ENCODE data around the gene EVPLL.
"Not testable (repeated sequence)": the region's sequence is repeated elsewhere in the genome, so short reads cannot be mapped to it uniquely, and the experiment has no call there.

Gene EVPLL

DNA sequence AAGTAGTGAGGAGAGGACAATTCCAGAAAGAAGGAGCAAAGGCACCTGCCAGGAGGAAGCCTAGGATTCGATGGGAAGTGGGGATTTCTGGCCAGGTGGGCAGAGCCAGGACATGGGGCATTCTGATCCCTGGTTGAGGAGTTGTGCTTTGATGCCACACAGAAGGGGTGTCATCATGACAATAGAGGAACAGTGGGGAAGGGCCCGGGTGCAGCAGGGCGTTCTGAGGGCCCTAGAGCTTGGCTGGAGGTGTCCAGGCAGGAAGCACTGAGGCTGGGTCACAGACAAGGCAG, 4.3 kb downstream of the EVPLL start:
- Mint-ChIP-seq H3K4me3 (peak overlapping the region; percentile 6), H3K27me3 (peaks cover 14% of the 10 kb centered on the region), H3K27ac (ENCODE audit: low read depth) (peak overlapping the region; percentile 25), H3K36me3 (ENCODE audit: insufficient read depth) (peaks cover 2% of the 10 kb centered on the region), H3K4me1 (no peaks in the 10 kb centered on the region), H3K9me3 (no peaks in the 10 kb centered on the region)
- ATAC-seq (replicated peaks; ENCODE audit: extremely low read depth, poor library complexity, severe bottlenecking) (no peak), DNase-seq (ENCODE audit: low spot score in 2 of 2) (no peak)

DNA sequence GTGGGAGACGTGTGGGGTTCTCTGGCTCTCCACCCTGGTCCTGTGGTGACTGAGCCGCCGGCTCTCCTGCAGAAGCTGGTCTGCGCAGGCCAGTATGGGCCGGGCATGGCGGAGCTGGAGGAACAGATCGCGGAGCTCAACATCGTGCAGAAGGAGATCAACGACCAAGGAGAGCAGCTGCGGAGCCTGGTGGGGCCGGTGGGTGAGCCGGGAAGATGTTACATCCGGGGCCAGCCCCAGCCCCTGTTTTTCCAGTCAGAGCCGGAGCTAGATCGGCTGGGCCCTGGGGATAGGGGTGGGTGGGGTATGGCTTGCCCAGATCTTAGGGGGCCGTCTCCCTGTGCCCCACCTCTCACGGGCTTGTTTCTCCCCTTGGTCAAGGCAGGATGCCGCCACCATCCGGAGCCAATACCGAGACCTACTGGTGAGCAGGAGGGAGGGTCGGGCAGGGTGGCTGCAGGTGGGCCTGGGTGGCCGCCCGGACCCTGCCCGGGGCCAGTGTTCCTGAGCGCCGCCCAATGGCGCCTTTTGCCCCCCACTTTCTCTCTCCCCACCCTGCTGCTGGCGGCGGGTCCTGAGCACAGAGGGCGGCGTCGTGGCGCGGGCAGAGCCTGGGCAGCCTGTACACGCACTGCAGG, 5.0 kb downstream of the EVPLL start:
- Mint-ChIP-seq H3K27me3 (peaks cover 14% of the 10 kb centered on the region), H3K36me3 (ENCODE audit: insufficient read depth) (peaks cover 2% of the 10 kb centered on the region), H3K27ac (ENCODE audit: low read depth) (no peak overlapping the region), H3K4me3 (peak overlapping the region; percentile 40), H3K4me1 (no peaks in the 10 kb centered on the region), H3K9me3 (no peaks in the 10 kb centered on the region)
- ATAC-seq (replicated peaks; ENCODE audit: extremely low read depth, poor library complexity, severe bottlenecking) (no peak), DNase-seq (ENCODE audit: low spot score in 2 of 2) (no peak)

DNA sequence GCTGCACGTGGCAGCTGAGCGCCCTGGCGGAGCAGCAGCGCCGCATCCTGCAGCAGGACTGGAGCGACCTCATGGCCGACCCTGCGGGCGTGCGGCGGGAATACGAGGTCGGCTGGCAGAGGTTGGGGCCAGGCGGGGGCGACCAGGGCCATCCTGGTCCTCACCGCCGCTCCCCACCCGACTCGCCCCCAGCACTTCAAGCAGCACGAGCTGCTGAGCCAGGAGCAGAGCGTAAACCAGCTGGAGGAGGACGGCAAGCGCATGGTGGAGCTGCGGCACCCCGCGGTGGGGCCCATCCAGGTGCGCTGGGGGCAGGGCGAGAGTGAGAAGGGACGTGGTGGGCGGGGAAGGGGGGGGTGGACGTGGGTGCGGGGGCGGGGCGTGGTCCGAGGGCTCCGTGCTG, 5.5 kb downstream of the EVPLL start:
- not testable (repeated sequence) for H3K27ac Mint-ChIP-seq (ENCODE audit: low read depth)
- H3K27me3 Mint-ChIP-seq, result peaks cover 14% of the 10 kb centered on the region
- peak; percentile 58 for ATAC-seq (replicated peaks; ENCODE audit: extremely low read depth, poor library complexity, severe bottlenecking)

DNA sequence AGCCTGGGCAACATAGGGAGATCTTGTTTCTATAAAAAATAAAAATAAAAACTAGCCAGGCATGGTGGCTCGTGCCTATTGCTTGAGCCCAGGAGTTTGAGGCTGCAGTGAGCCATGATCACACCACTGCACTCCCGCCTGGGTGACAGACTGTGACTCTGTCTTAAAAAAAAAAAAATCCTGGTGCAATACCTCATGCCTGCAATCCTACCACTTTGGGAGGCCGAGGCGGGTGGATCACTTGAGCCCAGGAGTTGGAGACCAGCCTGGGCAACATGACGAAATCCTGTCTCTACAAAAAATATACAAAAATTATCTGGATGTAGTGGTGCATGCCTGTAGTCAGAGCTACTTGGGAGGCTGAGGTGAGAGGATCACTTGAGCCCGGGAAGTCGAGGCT, 6.7 kb downstream of the EVPLL start:
- not testable (repeated sequence) for H3K4me1 Mint-ChIP-seq; H3K9me3 Mint-ChIP-seq; H3K27ac Mint-ChIP-seq (ENCODE audit: low read depth); ATAC-seq (replicated peaks; ENCODE audit: extremely low read depth, poor library complexity, severe bottlenecking); H3K36me3 Mint-ChIP-seq (ENCODE audit: insufficient read depth); DNase-seq (ENCODE audit: low spot score in 2 of 2); H3K4me3 Mint-ChIP-seq
- peaks cover 14% of the 10 kb centered on the region for H3K27me3 Mint-ChIP-seq

More for the DNA sequence above, 5.5 kb downstream of the EVPLL start:
- H3K9me3 Mint-ChIP-seq; H3K4me1 Mint-ChIP-seq; DNase-seq (ENCODE audit: low spot score in 2 of 2); H3K36me3 Mint-ChIP-seq (ENCODE audit: insufficient read depth): not testable (repeated sequence)
- peak overlapping the region; percentile 40 for H3K4me3 Mint-ChIP-seq

DNA sequence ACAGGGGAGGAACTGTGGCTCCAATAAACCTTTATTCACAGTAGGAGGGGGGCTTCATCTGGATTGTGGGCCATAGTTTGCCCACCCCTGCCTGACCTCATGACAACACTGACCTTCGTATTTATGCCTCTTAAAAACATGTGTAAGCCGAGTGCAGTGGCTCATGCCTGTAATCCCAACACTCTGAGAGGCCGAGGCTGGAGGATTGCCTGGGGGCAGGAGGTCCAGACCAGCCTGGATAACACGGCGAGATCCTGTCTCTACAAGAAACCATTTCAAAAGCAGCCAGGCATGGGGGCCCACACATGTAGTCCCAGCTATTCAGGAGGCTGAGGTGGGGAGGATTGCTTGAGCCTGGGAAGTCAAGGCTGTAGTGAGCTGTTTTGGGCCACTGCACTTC, 10.0 kb downstream of the EVPLL start:
- H3K4me1 Mint-ChIP-seq, result not testable (repeated sequence)

DNA sequence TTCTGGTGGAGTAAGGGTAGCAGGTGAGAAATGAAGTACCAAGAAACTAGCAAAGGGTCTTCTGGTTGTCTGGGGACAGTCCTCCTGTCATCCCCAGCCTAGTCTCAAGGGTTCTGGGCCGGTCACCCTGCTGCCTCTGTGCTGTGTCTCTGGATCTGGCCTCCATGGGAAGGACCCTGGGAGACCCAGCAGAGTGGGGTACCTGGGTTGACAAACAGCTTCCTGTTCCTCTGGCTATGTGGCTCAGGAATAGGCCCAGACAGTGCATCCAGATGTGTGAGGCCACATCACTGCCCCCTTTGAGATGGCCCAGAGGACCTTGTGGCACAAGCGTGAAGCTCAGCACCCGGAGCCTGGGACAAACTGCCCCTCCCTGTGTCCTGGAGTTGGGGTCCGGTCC, 10.7 kb downstream of the EVPLL start:
- not testable (repeated sequence) for ATAC-seq (replicated peaks; ENCODE audit: extremely low read depth, poor library complexity, severe bottlenecking); H3K4me3 Mint-ChIP-seq

More for the DNA sequence above, 10.0 kb downstream of the EVPLL start:
- H3K36me3 Mint-ChIP-seq (ENCODE audit: insufficient read depth); H3K9me3 Mint-ChIP-seq; H3K27ac Mint-ChIP-seq (ENCODE audit: low read depth); H3K27me3 Mint-ChIP-seq; DNase-seq (ENCODE audit: low spot score in 2 of 2); H3K4me3 Mint-ChIP-seq; ATAC-seq (replicated peaks; ENCODE audit: extremely low read depth, poor library complexity, severe bottlenecking): not testable (repeated sequence)

DNA sequence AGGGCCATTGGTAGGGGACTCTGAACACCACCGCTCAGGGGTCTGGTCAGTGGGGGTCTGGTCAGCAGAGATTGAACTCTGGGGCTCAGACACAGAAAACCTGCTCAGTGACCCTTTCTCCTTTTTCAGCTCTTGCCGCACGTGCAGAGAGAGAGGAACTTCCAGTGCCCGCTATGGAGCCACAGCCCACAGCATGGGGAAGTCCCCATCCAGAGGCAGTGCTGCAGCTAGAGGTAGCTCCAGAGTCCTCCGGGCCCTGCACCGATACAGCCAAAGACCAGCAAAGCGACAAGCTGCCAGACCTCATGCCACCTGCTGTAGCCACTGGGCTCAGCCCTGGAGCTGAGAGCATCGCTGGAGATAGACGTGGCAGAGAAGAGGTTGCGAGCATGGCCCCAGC, 11.2 kb downstream of the EVPLL start:
- H3K27me3 Mint-ChIP-seq; H3K4me1 Mint-ChIP-seq; H3K9me3 Mint-ChIP-seq; DNase-seq (ENCODE audit: low spot score in 2 of 2); H3K27ac Mint-ChIP-seq (ENCODE audit: low read depth); H3K36me3 Mint-ChIP-seq (ENCODE audit: insufficient read depth); H3K4me3 Mint-ChIP-seq: not testable (repeated sequence)
- peak; percentile 73 for ATAC-seq (replicated peaks; ENCODE audit: extremely low read depth, poor library complexity, severe bottlenecking)

More for the DNA sequence above, 10.7 kb downstream of the EVPLL start:
- H3K36me3 Mint-ChIP-seq (ENCODE audit: insufficient read depth); H3K9me3 Mint-ChIP-seq; DNase-seq (ENCODE audit: low spot score in 2 of 2); H3K27me3 Mint-ChIP-seq; H3K4me1 Mint-ChIP-seq; H3K27ac Mint-ChIP-seq (ENCODE audit: low read depth): not testable (repeated sequence)

DNA sequence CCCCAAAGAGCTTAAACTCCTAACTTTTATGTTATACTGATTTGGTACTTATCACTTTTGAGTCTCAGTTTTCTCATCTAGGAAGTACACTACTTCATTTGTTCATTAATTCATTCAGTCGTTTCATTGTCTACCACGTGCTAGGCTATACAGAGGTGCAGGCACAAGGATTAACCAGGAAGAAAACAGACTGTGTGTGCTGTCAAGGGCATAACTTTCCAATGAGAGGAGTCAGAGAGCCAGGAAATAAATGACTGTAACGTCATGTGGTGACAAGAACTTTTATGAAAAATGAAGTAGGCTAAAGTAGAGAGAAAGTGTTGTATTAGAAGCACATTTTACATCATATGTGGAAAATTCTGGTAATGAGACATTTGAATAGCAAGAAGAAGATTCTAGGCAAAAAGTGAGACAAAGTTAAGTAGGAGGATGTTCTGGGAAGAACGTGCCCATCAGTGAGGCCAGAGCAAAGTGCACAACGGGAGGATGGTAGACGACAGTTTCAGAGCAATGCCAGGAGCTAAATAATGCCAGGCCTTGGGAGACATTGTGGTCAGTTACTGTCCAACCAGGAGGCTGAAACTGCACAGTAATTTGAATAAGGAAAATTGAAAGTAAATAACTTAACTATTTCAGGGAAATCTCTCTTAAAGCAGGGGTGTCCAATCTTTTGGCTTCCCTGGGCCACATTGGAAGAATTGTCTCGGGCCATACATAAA, 24.5 kb downstream of the EVPLL start:
- not testable (repeated sequence) for H3K9me3 Mint-ChIP-seq; H3K4me3 Mint-ChIP-seq; ATAC-seq (replicated peaks; ENCODE audit: extremely low read depth, poor library complexity, severe bottlenecking); H3K36me3 Mint-ChIP-seq (ENCODE audit: insufficient read depth); DNase-seq (ENCODE audit: low spot score in 2 of 2); H3K27me3 Mint-ChIP-seq; H3K27ac Mint-ChIP-seq (ENCODE audit: low read depth); H3K4me1 Mint-ChIP-seq

DNA sequence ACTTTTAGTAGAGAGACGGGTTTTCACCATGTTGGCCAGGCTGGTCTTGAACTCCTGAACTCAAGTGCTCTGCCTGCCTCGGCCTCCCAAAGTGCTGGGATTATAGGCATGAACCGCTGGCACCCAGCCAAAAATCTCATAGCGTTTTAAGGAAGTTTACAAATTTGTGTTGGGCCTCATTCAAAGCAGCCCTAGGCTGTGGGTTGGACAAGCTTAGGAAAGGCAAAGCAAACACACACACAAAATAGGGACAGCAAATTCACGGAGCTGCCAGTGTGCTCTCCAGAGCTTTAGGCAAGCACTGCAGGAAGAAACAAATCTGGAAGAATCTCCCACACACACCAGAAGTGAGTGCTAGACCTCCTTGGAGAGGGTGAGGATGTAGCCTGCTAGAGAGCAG, 25.6 kb downstream of the EVPLL start:
- not testable (repeated sequence) for H3K36me3 Mint-ChIP-seq (ENCODE audit: insufficient read depth); H3K9me3 Mint-ChIP-seq; H3K27me3 Mint-ChIP-seq; DNase-seq (ENCODE audit: low spot score in 2 of 2); H3K4me3 Mint-ChIP-seq; ATAC-seq (replicated peaks; ENCODE audit: extremely low read depth, poor library complexity, severe bottlenecking); H3K27ac Mint-ChIP-seq (ENCODE audit: low read depth); H3K4me1 Mint-ChIP-seq

DNA sequence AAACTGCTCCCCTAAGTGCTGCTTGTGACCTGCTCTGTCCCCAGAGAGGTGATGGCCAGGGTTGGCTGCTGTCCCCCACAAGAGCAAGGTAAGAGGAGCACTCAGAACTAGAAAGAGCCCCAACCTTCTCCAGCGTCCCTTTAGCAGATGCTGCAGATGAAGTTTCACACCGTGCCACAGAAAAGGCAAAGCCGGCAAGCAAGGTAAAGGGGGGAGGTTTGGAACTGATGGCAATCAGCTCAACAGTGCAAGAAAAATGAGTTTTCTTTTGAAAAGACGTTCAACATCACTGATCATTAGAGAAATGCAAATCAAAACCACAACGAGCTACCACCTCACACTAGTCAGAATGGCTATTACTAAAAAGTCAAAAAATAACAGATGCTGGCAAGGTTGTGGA, 26.0 kb downstream of the EVPLL start:
- H3K9me3 Mint-ChIP-seq; H3K27me3 Mint-ChIP-seq; H3K27ac Mint-ChIP-seq (ENCODE audit: low read depth); H3K36me3 Mint-ChIP-seq (ENCODE audit: insufficient read depth); ATAC-seq (replicated peaks; ENCODE audit: extremely low read depth, poor library complexity, severe bottlenecking); H3K4me3 Mint-ChIP-seq; DNase-seq (ENCODE audit: low spot score in 2 of 2); H3K4me1 Mint-ChIP-seq: not testable (repeated sequence)

DNA sequence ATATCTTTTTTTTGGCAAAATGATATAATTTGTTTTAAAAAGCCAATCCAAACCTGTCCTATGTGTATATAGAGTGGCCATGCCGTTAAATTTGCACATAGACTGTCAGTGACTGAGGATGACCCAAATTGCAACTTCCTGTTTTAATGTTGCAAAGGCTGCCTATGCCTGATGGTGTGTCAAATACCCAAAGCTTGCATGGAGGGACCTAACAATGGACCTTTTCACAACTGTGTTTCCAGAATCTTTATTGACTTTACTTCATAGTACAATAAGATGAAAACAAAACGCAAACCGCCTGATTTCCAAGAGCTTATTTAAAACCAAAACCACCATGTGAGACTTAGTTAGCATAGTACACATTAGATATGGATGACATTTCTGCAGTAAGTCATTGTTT, 31.3 kb downstream of the EVPLL start:
- H3K4me1 Mint-ChIP-seq, result peaks cover 21% of the 10 kb centered on the region
- not testable (repeated sequence) for H3K9me3 Mint-ChIP-seq; H3K27ac Mint-ChIP-seq (ENCODE audit: low read depth); H3K4me3 Mint-ChIP-seq; H3K36me3 Mint-ChIP-seq (ENCODE audit: insufficient read depth); H3K27me3 Mint-ChIP-seq; ATAC-seq (replicated peaks; ENCODE audit: extremely low read depth, poor library complexity, severe bottlenecking); DNase-seq (ENCODE audit: low spot score in 2 of 2)

DNA sequence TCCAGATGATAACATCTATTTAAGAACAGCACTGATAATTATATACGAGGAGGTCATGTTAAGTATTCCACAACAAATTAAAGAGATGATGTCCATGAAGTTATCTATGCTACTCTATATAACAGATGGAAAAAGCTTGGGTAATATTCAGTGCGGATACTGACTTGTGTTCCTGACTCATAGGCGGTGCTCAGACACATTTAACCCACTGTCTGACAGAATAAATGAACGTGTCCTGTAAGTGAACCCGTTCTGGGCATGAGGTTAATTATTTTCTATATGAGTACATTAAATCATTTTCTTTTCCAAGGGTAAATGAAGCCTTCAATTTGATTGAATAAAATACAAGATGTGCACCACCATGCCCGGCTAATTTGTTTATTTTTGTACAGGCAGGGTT, 31.7 kb downstream of the EVPLL start:
- H3K4me1 Mint-ChIP-seq, result peaks cover 21% of the 10 kb centered on the region
- H3K36me3 Mint-ChIP-seq (ENCODE audit: insufficient read depth); H3K4me3 Mint-ChIP-seq; ATAC-seq (replicated peaks; ENCODE audit: extremely low read depth, poor library complexity, severe bottlenecking); H3K27ac Mint-ChIP-seq (ENCODE audit: low read depth); H3K27me3 Mint-ChIP-seq; H3K9me3 Mint-ChIP-seq; DNase-seq (ENCODE audit: low spot score in 2 of 2): not testable (repeated sequence)

DNA sequence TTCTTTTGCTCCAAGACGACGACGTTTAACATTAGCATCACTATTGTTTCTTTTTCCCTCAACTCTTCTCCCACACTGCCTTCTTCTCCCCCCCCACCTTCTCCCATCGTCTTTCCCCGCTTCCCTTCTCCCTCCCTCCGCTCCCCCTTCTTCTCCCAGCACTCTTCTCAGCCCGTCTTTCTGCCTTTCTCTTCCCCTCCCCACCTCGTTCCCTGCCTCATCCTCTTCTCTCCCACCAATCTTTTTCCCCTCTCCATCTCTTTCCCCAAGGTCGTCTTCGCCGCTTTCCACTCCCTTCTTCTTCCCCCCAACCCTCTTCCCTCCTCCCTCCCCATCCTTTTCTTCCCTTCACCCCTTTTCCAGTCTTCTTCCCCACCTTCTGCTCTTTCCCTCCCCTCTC, 33.2 kb downstream of the EVPLL start:
- DNase-seq (ENCODE audit: low spot score in 2 of 2); H3K9me3 Mint-ChIP-seq; ATAC-seq (replicated peaks; ENCODE audit: extremely low read depth, poor library complexity, severe bottlenecking); H3K27me3 Mint-ChIP-seq; H3K36me3 Mint-ChIP-seq (ENCODE audit: insufficient read depth): not testable (repeated sequence)
- Mint-ChIP-seq H3K4me3 (peak overlapping the region; percentile 97), H3K4me1 (peaks cover 21% of the 10 kb centered on the region), H3K27ac (ENCODE audit: low read depth) (peak overlapping the region; percentile 90)
